ENCODE results near the gene PMEPA1.

The PMEPA1 gene

DNA sequence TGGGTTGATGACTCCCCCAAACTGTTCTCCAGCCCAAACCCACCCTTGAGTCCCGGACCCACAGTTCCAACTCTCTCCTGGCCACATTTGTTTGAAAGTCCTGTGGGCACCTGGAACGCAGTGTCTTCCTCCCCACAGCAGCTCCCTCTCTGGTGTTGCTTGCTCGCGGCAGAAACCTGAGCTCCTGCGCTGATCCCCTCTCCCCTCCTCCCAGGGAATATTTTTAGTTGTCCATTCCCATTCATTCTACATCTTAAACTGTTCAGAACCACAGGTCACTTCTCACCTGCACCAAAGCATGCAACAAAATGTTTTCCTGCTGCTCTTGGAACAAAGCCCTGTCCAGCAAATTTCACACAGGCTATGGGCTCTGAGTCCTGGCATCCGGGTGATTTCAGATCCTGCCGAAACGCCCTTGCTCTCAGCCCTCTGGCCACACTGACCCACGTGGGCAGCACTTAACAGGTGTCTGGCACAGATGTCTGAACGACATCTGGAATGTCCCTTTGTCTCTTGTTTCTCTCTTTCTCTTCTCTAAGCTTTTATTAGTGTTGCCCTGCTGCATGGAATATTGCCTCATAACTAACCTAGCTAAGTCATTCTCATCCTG lies 27.0 kb upstream of the PMEPA1 start:
- DNase-seq (ENCODE audit: low read depth) = no peak

DNA sequence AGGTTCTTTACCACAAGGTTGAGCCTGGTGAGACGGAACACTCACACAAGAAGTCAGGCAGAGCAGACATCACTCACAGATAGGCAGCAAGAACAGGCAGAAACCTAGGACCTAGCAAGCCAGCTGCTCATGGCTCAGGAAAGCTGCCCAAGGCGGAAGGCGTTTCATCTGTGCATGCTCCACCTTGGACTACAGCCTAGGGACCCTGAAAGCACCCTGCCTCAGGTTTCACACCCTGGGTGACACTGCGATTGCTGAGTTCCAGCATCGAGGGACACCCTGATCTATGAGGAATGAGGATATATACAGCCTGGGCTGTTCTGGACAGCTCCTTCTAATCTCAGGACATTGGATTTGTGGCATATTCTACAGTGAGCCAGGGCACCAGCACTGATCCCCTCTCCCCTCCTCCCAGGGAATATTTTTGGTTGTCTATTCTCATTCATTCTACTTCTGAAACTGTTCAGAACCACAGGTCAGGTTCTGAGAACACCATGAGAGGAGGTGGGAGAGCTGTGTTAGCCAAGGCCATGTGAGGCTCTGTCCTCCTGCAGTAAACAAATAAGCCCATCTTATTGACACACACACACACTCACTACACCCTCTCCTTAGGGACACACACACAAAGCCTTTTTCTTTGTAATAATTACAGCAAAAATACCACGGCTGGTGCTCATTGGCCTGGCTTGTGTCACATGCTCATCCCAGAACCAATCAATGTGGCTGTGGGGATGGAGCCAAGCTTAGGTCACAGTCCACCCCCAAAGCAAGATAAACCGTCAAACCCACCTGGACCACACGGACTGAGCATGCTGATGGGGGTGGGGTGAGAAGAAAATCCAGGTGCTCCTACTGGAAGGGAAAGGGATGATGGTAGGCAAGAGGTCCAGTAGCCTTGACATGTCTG lies 26.3 kb upstream of the PMEPA1 start:
- DNase-seq (ENCODE audit: low read depth) = no peak

DNA sequence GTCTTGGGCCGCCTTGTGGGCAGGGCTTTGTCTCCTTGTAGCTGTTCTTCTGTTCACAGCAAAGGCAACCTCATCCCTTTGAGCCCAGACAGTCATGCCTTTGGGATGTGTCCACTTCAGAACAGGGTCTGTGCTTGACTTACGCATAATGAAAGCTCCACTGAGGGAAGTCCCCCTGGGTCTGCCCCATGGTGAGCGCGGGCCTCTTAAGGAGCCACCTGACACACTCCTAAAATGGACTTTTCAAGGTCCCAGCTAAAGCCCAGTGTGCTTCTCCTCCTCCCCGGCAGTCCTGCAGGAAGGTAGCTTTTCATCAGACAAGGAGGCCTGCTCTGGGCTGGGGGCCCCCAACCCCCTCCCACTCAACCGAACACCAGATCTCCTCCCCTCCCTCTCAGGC lies 24.9 kb upstream of the PMEPA1 start:
- no peak for DNase-seq (ENCODE audit: low read depth)

DNA sequence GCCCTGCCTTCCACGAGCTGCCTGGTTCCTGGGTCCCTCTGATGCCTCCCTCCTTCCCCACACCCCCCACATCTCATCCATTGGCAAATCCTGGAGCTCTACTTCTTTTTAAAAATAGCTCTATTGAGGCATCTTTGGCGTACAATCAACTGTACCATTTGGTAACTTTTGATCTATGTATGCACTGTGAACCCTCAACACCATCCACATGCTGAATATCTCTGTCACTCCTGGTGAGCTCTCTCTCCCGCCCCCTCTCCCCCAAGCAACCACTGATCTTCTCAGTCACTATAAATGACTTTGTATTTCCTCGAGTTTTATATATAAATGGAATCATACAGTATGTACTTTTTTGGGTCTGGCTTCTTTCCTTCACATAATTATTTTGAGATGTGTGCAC lies 22.4 kb upstream of the PMEPA1 start:
- no peak for DNase-seq (ENCODE audit: low read depth)

- DNase-seq (ENCODE audit: low read depth) = no peak
Observed at GRCh38 chr20:57728762-57729161, 18.9 kb upstream of the PMEPA1 start.

GRCh38 chr20:57727863-57728262 lies 18.0 kb upstream of the PMEPA1 start:
- DNase-seq (ENCODE audit: low read depth) = no peak

DNA sequence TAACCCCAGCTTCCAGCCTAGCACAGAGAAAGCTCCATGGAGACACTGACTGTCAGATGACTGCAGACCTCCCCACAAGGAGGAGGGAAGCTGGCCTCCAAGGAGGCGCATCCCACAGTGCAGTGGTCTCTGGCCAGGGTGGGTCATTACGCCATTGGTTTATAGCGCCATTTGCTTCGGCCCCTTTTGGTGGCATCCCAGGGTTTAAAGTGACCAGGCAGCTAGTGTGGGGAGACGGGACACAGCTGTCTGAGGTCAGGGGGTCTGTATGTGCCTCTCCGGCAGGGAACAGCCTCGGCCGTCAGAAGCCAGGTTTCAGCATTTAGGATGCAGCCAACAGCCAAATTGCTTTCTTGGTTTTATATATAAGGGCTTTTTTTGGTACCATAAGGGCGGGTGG lies 15.8 kb upstream of the PMEPA1 start:
- DNase-seq (ENCODE audit: low read depth) = no peak

DNA sequence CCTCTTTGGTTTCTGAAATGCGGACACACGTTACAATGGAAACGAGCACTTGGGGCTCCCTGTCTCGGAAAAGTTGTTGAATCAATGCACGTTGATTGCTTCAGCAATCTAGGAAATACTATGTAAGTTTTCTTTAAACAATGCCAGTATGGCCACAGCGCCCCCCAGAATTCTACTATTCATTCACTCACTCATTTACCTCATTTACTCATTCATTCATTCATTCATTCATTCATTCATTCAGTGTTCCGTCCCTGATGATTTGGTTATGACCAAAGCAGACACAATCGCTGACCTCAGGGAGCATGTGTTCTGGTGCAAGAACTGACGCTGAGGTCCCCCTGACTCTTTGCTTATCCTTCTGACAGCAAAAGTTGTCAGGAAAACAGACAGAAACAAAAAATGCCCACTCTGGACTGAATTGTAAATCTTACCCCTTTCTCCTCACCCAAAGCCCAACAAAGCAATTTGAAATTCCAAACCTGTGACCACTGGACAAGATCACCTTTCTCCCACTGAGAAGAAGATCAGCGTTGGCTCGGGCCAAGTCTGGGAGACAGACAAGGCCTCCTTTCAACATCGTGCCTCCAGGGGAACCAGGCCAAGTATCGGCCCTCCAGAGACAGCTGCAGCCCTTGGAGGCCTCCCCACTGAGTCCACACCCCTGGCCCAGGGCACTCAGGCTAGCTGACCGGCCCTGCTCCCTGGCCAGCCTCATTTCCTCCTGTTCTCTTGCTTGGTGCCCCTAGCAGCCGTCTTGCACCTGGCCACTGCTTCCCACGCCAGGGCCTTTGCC lies 15.0 kb upstream of the PMEPA1 start:
- DNase-seq (ENCODE audit: low read depth) = no peak

DNA sequence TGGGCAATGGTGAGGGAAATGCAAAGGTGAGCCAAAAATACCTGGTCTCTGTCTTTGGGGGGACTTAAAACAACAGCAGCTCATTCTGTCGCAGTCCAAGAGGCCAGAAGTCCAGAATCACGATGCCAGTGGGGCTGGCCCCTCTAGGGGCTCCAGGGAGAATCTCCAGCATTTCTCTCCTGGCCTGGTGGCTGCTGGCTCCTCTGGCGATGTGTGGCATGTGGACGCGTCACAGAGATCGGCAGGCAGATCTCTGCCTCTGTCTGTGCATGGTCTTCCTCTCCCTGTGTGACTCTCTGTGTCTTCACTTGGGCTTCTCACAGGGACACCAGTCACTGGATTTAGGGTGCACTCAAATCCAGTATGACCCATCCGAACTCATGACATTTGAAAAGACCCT lies 14.0 kb upstream of the PMEPA1 start:
- no peak for DNase-seq (ENCODE audit: low read depth)

GRCh38 chr20:57719951-57720350 lies 10.1 kb upstream of the PMEPA1 start:
- no peak for DNase-seq (ENCODE audit: low read depth)

DNA sequence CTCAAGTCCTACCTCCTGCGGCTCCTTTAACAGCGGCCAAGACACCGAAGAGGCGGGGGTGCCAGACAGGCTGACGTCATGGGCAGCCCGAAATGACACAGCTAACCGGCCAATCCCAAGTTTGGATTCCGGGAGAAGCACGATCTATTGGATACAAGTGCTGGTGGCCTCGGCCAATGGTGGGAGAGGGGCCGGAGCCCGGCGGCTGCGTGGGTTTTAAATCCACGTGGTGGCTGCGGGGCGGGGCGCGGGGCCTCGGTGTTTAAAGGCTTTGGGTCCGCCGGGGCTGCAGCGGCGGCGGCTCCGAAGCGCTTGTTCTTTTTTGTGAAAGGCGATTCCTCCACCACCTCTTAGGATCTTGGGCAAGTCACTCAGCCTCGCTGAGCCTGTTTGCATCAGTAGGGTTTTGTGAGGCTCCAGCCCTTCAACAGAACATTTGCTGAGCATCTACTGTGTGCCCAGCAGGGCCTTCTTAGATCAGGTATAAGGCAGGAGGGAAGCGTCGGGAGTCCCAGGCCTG lies 8.7 kb upstream of the PMEPA1 start:
- DNase-seq (ENCODE audit: low read depth) = peak; percentile 66

GRCh38 chr20:57717797-57718196 lies 8.0 kb upstream of the PMEPA1 start:
- DNase-seq (ENCODE audit: low read depth) = no peak

DNA sequence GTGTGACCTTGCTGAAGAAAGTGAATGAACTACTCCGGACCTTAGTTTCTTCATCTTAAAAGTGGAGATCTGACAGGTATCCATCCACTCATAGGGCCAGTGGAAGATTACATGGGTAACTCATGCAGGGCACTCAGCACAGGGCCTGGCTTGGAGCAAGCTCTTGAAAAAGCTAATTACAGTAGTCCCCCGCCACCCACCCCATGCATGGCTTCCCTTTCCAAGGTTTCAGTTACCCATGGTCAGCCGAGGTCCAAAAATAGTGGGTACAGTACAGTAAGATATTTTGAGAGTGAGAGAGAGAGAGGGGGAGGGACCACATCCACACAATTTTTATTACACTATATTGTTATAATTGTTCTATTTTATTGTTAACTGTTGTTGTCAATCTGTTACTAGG lies 7.1 kb upstream of the PMEPA1 start:
- DNase-seq (ENCODE audit: low read depth) = no peak

- no peak for DNase-seq (ENCODE audit: low read depth)
Observed at GRCh38 chr20:57716202-57716601, 6.4 kb upstream of the PMEPA1 start.

DNA sequence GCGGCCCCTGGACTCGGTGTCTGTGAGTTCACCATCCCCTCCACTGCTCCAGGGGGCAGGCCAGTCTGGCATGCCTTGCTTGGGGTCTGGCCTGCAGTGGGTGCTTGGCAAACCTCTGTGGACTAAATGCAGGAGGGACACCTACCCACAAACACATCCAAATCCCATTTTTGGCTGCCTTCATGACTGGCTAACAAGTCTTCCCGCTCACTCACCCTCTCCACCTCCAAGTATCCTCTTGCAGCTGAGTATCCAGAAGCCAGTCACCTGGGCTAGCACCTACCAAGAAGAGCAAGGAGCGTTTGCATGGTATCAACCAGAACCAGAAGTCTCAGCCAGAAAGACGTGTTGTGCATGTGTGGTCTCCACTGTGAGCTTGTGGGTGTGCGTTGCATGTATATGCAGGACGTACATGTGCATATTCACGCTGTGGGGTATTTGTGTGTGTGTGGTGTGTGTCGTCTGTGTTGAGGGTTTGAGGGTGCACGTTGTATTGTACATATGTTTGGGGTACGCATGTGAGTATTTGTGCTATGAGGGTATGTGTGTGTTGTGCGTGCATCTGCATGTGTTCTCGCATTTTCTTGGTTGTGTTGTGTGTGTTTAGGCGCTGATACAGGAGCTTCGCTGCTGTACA lies 5.6 kb upstream of the PMEPA1 start:
- DNase-seq (ENCODE audit: low read depth) = no peak

GRCh38 chr20:57714409-57715267 lies 4.8 kb upstream of the PMEPA1 start:
- no peak for DNase-seq (ENCODE audit: low read depth)

DNA sequence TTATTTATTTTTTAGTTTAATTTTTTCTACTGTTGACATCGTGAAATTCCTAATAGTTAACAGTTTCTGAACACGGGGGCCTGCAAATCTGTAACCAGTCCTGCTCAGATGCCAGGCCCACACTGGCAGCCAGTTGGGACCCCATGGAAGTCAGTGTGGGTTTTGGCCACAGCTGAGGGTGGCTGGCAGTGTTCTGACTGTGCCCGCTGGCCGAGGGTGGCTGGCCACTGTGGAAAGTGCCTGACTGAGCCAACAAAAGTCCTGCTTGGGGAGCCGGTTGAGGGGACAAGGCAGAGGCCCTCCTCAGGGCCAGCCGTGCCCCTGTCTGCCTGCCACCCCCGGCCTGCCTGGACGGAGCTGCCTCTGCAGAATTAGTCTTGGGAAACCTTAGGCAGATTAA lies 4.1 kb upstream of the PMEPA1 start:
- no peak for DNase-seq (ENCODE audit: low read depth)

DNA sequence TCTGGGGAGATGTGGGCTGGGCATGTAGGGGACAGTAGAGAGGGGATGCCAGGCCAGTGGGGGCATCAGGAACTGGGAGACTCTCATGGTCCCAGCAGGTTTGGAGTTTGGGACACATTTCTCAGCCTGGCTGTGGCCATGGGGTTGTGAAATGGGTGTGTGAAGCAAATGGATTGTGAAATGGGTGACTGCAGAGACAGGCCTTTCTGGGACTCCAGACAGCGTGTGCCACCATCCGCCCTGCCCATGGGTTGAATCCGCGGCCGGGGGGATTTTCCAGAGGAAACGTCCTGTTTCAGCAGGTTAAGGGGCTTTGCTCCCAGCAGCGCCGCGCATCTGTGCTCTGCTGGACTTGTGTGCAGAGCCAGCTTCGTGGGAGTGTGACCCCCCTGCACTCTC lies 3.7 kb upstream of the PMEPA1 start:
- no peak for DNase-seq (ENCODE audit: low read depth)

GRCh38 chr20:57712851-57713504 lies 3.2 kb upstream of the PMEPA1 start:
- DNase-seq (ENCODE audit: low read depth) = no peak

- DNase-seq (ENCODE audit: low read depth) = no peak
Observed at GRCh38 chr20:57712341-57712740, 2.5 kb upstream of the PMEPA1 start.

- no peak for DNase-seq (ENCODE audit: low read depth)
Observed at GRCh38 chr20:57711826-57712225, 2.0 kb upstream of the PMEPA1 start.
